ENCODE results near the gene PIK3R6.

The PIK3R6 gene

GRCh38 chr17:8872705-8873435 is 5.4 kb upstream of the PIK3R6 start:
- Mint-ChIP-seq H3K9me3 (no peaks in the 10 kb centered on the region), H3K36me3 (ENCODE audit: low read depth) (peaks cover 7% of the 10 kb centered on the region), H3K4me1 (ENCODE audit: low read depth) (peaks cover 14% of the 10 kb centered on the region), H3K27ac (no peak overlapping the region), H3K27me3 (no peaks in the 10 kb centered on the region), H3K4me3 (no peak overlapping the region)
- DNase-seq = no peak

- H3K36me3 Mint-ChIP-seq (ENCODE audit: low read depth) = no peaks in the 10 kb centered on the region
- H3K4me3 Mint-ChIP-seq = no peak overlapping the region
- H3K4me1 Mint-ChIP-seq (ENCODE audit: low read depth) = peaks cover 21% of the 10 kb centered on the region
- no peak overlapping the region for H3K27ac Mint-ChIP-seq
- H3K9me3 Mint-ChIP-seq = no peaks in the 10 kb centered on the region
- no peak for DNase-seq
- no peaks in the 10 kb centered on the region for H3K27me3 Mint-ChIP-seq
These were observed 4.7 kb upstream of the PIK3R6 start for GRCh38 chr17:8872036-8872704.

- peaks cover 29% of the 10 kb centered on the region for H3K4me1 Mint-ChIP-seq (ENCODE audit: low read depth)
- H3K4me3 Mint-ChIP-seq = no peak overlapping the region
These were observed 3.7 kb upstream of the PIK3R6 start for GRCh38 chr17:8871081-8871581.

GRCh38 chr17:8870406-8871040 is 3.0 kb upstream of the PIK3R6 start:
- H3K9me3 Mint-ChIP-seq = no peaks in the 10 kb centered on the region
- H3K27ac Mint-ChIP-seq = no peak overlapping the region
- peaks cover 29% of the 10 kb centered on the region for H3K4me1 Mint-ChIP-seq (ENCODE audit: low read depth)
- H3K27me3 Mint-ChIP-seq = no peaks in the 10 kb centered on the region
- DNase-seq = no peak
- no peaks in the 10 kb centered on the region for H3K36me3 Mint-ChIP-seq (ENCODE audit: low read depth)
- no peak overlapping the region for H3K4me3 Mint-ChIP-seq

More at GRCh38 chr17:8871081-8871581, 3.7 kb upstream of the PIK3R6 start:
- Mint-ChIP-seq H3K9me3 (no peaks in the 10 kb centered on the region), H3K27ac (no peak overlapping the region), H3K36me3 (ENCODE audit: low read depth) (no peaks in the 10 kb centered on the region), H3K27me3 (no peaks in the 10 kb centered on the region)
- DNase-seq = no peak

GRCh38 chr17:8869114-8869815 is 1.8 kb upstream of the PIK3R6 start:
- DNase-seq = no peak
- no peak overlapping the region for H3K27ac Mint-ChIP-seq
- H3K4me1 Mint-ChIP-seq (ENCODE audit: low read depth) = peaks cover 29% of the 10 kb centered on the region
- H3K4me3 Mint-ChIP-seq = no peak overlapping the region
- H3K9me3 Mint-ChIP-seq = no peaks in the 10 kb centered on the region
- no peaks in the 10 kb centered on the region for H3K36me3 Mint-ChIP-seq (ENCODE audit: low read depth)
- no peaks in the 10 kb centered on the region for H3K27me3 Mint-ChIP-seq

- Mint-ChIP-seq H3K9me3 (no peaks in the 10 kb centered on the region), H3K4me1 (ENCODE audit: low read depth) (peaks cover 29% of the 10 kb centered on the region), H3K36me3 (ENCODE audit: low read depth) (no peaks in the 10 kb centered on the region), H3K27me3 (no peaks in the 10 kb centered on the region), H3K4me3 (no peak overlapping the region), H3K27ac (no peak overlapping the region)
- DNase-seq = no peak
These were observed 1.1 kb upstream of the PIK3R6 start for GRCh38 chr17:8868529-8868951.

GRCh38 chr17:8868092-8868491 is 618 bp upstream of the PIK3R6 start:
- peaks cover 29% of the 10 kb centered on the region for H3K4me1 Mint-ChIP-seq (ENCODE audit: low read depth)
- peak overlapping the region; percentile 18 for H3K4me3 Mint-ChIP-seq
- H3K27ac Mint-ChIP-seq = peak overlapping the region; percentile 15
- no peaks in the 10 kb centered on the region for H3K36me3 Mint-ChIP-seq (ENCODE audit: low read depth)
- H3K27me3 Mint-ChIP-seq = no peaks in the 10 kb centered on the region
- DNase-seq = no peak
- H3K9me3 Mint-ChIP-seq = no peaks in the 10 kb centered on the region

GRCh38 chr17:8865811-8866210 is 1.7 kb downstream of the PIK3R6 start:
- H3K27ac Mint-ChIP-seq = no peak overlapping the region
- H3K9me3 Mint-ChIP-seq = no peaks in the 10 kb centered on the region
- no peak overlapping the region for H3K4me3 Mint-ChIP-seq
- H3K27me3 Mint-ChIP-seq = no peaks in the 10 kb centered on the region
- no peaks in the 10 kb centered on the region for H3K36me3 Mint-ChIP-seq (ENCODE audit: low read depth)
- no peak for DNase-seq
- peaks cover 45% of the 10 kb centered on the region for H3K4me1 Mint-ChIP-seq (ENCODE audit: low read depth)

- no peaks in the 10 kb centered on the region for H3K9me3 Mint-ChIP-seq
- no peaks in the 10 kb centered on the region for H3K36me3 Mint-ChIP-seq (ENCODE audit: low read depth)
- DNase-seq = no peak
- peaks cover 45% of the 10 kb centered on the region for H3K4me1 Mint-ChIP-seq (ENCODE audit: low read depth)
- no peak overlapping the region for H3K27ac Mint-ChIP-seq
- no peaks in the 10 kb centered on the region for H3K27me3 Mint-ChIP-seq
- no peak overlapping the region for H3K4me3 Mint-ChIP-seq
These were observed 2.1 kb downstream of the PIK3R6 start for GRCh38 chr17:8865385-8865784.

- peaks cover 48% of the 10 kb centered on the region for H3K4me1 Mint-ChIP-seq (ENCODE audit: low read depth)
- no peaks in the 10 kb centered on the region for H3K9me3 Mint-ChIP-seq
- no peak overlapping the region for H3K4me3 Mint-ChIP-seq
- no peak overlapping the region for H3K27ac Mint-ChIP-seq
- no peaks in the 10 kb centered on the region for H3K27me3 Mint-ChIP-seq
- H3K36me3 Mint-ChIP-seq (ENCODE audit: low read depth) = no peaks in the 10 kb centered on the region
- no peak for DNase-seq
These were observed 5.0 kb downstream of the PIK3R6 start for GRCh38 chr17:8862213-8863056.

GRCh38 chr17:8861495-8862181 is 5.8 kb downstream of the PIK3R6 start:
- Mint-ChIP-seq H3K36me3 (ENCODE audit: low read depth) (no peaks in the 10 kb centered on the region), H3K9me3 (no peaks in the 10 kb centered on the region), H3K4me1 (ENCODE audit: low read depth) (peaks cover 48% of the 10 kb centered on the region), H3K27me3 (no peaks in the 10 kb centered on the region), H3K27ac (peak overlapping the region; percentile 31), H3K4me3 (no peak overlapping the region)
- no peak for DNase-seq

- Mint-ChIP-seq H3K27ac (peak overlapping the region; percentile 89), H3K4me3 (no peak overlapping the region), H3K27me3 (no peaks in the 10 kb centered on the region)
These were observed 7.6 kb downstream of the PIK3R6 start for GRCh38 chr17:8859804-8860430.

More at GRCh38 chr17:8859804-8860430, 7.6 kb downstream of the PIK3R6 start:
- Mint-ChIP-seq H3K9me3 (no peaks in the 10 kb centered on the region), H3K36me3 (ENCODE audit: low read depth) (no peaks in the 10 kb centered on the region), H3K4me1 (ENCODE audit: low read depth) (peaks cover 60% of the 10 kb centered on the region)
- no peak for DNase-seq

Data from activated T-cell treated with anti-CD3 and anti-CD28 coated beads, Interleukin-2, amount 50 U/mL, for 24 hours (primary cell).